NCI-H82 (cell line): Measurements from ENCODE around the gene BARHL2.

Experiments
- DNase-seq: peaks from one replicate; lab custom pipeline; 2025; lab: John Stamatoyannopoulos, UW

Gene BARHL2

GRCh38 chr1:90724926-90725656 lies 8.0 kb upstream of the BARHL2 start:
- no peak for DNase-seq

GRCh38 chr1:90724361-90724760 lies 7.3 kb upstream of the BARHL2 start:
- no peak for DNase-seq

- no peak for DNase-seq
These were observed 6.5 kb upstream of the BARHL2 start for GRCh38 chr1:90723590-90724108.

DNA sequence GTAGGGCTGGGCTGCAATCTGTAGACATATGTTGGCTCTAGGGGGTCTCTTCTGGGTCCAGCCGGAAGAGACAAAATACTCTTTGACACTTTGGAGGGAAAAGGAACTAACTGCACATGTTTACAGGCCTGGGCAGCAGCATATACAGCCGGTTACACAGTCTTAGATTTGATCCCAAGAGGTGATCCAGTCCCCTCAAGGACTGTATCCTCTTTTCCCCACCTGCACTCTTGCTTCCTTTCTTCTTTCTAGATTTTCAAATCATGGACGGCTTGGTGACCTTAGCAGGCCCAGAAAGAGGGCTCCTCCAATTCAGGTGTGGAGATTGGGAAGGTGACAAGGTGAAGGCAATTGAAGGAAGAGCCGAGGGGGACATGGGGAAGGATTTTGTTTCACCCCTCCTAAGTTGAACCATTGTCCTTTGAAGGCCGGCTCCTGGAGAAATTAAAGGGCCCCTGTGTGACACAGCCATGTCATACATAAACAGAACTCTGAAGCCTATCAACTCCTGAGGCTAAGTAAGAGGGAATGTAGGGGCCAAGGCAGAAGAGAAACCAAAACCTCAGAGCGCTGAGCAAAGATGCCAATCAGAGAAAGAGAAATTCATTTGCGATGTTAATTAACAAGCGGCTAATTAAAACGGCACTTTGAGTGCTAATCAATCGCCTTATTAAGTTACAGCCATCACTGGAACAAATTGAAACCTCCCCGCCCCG lies 5.9 kb upstream of the BARHL2 start:
- no peak for DNase-seq

- peak; percentile 91 for DNase-seq
These were observed 4.4 kb upstream of the BARHL2 start for GRCh38 chr1:90721210-90722194.

DNA sequence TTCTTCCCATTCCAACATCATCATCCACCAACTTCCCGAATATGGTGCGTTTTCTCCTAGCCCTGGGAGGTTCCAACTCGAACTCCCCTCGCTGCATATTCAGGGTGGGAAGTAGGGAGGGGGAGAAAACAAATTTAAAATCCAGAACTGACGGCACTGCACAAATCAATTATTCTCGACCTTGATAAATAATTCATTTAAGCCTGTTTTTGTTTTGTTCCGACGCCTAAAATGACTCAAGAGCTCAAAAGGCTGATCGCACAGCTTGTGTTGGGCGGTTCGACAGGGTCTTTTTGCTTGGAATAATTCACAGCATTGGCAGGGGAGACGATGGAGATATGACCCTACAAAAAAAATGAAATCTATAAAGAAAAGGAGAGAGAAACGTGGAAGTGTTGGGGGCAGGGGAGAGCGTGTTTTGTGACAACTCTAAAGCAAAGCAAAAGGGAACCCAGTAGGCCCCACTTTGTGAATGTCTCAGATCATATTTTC lies 3.1 kb upstream of the BARHL2 start:
- no peak for DNase-seq

- DNase-seq: no peak
These were observed 2.4 kb upstream of the BARHL2 start for GRCh38 chr1:90719330-90720144.

- DNase-seq: peak; percentile 69
These were observed 1.6 kb upstream of the BARHL2 start for GRCh38 chr1:90718411-90719329.

- DNase-seq: peak; percentile 95
These were observed 736 bp upstream of the BARHL2 start for GRCh38 chr1:90717665-90718410.

DNA sequence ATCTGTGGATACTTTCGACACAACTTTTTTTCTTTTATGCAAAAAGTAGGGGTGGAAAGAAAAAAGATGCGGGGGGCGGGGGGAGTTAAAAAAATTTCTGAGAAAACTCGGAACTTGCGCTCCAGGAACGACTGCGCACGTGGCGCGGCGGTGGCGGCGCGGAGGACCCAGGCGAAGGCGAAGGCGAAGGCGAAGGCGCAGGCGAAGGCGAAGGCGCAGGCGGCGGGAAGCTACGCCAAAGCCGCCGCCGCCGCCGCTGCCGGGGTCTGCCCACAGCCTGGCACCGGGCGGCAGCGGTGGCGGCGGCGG lies 208 bp upstream of the BARHL2 start:
- no peak for DNase-seq

DNA sequence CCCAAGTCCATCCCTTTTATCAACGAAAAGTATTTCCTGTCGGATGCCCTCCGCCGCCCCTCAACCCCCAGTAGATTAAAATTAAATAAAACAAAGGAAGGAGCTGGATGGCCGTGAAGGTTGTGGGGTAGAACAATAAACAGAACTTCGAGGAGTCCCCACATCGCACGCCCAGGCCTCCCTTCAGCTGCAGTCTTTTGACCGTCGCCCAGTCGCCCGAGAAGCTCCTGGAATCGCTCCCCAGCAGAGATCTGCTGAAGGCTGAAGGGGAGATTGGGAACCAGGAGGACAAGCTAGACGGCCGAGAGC lies 905 bp downstream of the BARHL2 start:
- no peak for DNase-seq

DNA sequence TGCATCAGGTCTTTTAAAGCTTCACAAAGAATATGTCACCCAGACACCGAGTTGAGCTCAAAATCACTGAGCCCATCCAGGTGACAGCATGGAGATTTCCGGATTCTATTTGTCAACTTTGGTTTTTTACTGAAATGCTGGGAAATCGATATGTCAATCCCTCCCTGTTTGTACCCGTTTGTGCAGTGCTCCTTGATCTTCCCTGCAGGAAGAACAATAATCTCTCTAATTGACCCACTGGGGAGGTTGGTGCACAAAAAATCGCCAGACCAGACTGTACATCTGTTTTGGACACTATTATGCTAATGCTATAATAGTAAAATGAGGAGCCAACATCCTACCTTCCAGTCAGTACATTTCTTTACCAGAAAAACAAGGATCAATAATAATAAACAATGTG lies 1.8 kb downstream of the BARHL2 start:
- DNase-seq: peak; percentile 40

- peak; percentile 21 for DNase-seq
These were observed 2.6 kb downstream of the BARHL2 start for GRCh38 chr1:90714521-90714951.

DNA sequence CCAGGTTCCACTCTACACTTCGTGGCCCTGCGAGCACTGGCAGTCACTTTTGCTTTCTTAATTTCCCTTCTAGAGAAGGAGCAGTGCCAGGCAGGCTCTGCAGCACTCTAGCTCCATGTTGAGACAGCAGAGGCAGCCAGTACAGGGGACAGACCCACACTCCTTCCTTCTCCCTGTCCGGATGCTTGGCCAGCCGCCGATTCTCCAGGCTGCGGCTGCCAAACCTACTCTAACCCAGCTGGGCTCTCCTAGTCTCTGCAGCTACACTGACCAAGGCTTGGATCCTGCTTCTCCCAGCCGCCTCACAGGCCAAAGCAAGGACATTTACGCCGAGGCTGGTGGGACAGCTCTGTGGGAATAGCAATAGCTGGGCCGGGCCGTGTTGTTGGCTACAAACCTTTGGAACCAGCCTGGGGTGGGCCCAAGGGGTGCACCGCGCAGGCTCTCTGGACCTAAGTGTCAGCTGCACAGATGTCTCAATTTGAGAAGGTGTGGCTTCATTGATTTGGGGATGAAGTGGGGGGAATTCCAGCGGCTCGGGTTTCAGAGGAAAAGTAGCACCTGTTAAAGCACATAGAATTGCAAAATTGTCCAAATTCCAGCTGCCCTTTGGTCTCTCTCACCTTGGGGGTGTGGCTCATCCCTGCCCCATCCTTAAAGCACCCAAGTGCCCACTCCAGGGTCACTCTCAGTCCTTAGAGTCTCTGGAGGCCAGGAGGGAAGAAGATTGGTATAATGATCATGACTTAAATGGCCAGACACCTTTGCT lies 3.2 kb downstream of the BARHL2 start:
- DNase-seq: no peak

DNA sequence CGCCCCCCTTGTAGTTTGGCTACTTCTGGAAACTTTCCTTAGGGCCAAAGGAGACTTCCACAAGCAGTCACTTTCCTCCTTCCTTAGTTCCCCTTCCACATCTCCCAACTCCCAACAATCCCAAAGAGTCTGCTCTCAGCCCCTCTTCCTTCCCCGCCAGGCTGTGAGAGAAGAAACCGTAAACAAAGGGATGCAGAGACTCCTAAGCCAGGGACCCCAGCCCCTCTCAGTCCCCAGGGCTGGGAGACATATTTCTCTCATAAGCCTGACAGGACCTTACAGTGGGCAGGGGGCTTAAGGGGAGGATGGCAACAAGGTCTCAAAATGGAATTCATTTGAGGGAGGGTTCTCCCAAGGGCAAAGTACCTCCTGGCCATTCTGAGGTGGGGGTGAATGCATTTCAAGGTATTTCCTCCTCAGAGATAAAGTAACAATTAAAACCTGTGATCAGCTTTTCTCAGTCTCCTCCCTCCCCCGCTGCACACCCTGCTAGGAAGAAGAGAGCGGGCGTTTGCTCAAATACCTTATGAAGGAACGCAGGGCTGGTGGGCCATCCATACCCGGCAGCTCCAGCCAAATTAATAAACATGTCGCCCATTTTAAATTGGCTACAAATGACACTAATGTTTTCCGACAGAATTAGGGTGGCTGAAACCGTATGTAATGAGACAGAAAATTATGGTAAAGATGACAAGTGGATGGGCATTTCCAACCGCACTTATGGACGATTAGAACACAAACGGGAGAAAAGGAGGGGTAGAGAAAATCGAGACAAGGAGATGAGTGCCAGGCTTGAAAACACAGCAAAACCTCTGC lies 4.0 kb downstream of the BARHL2 start:
- DNase-seq: no peak

DNA sequence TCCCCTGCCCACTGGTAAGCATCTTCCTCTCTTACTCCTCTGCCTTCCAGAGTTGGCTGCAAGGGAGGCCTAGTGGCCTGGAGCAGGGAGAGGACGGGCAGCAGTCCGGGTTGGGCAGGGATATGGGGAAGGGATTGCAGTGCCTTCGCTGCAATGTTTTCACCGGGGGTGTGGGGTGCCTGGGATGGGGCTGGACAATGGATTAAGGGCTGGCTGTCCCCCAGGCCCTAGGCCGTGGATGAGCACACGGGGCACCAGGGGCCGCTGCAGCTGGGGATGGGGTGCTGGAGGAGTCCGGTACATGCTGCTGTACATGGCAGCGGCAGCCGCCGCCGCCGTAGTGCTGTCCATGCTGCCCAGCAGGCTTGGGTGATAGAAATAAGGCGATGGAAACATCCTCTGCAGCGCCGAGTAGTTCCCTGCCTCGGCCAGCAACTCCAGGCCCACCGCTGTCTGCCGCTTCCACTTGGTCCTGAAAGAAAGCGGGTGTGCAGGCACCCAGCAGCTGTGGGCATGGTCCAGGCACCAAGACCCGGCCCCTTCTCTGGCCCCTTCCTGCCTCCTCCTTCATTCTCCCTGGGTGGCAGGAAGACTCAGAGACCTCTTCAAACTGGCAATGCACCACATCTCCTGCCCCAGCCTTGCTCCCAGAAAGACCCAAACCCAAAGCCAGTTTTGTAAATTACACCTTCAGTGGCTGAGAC lies 4.8 kb downstream of the BARHL2 start:
- no peak for DNase-seq

GRCh38 chr1:90711696-90712095 lies 5.4 kb downstream of the BARHL2 start:
- no peak for DNase-seq
